Ovary (tissue), 9 donors: Measurements from ENCODE around the gene DIAPH1. TPM values are rescaled to one million over a fixed set of nuclear protein-coding genes. Genes with fewer than 3 reads are reported as not detected.

Experiments
- DNase-seq, 5 donors: peaks; one replicate each; pipeline ENCODE4 v3.0.0-alpha.2; 2019 to 2020
- H3K27ac ChIP-seq, 2 donors: fragments of 200-600 bp; one replicate each; pipeline versions ENCODE4 v1.5.1 to v1.8.0; 2019 to 2022
- H3K27me3 ChIP-seq: fragments of 200-600 bp; one replicate; pipeline ENCODE4 v1.8.0; 2022
- H3K36me3 ChIP-seq: fragments of 200-600 bp; sonication (generic); one replicate; pipeline ENCODE4 v1.5.1; 2019
- H3K4me1 ChIP-seq: one replicate; pipeline ENCODE4 v1.8.1; 2013; ENCODE audit warnings: mild to moderate bottlenecking, moderate library complexity; ENCODE audit not compliant: insufficient read depth
- H3K4me3 ChIP-seq: fragments of 200-600 bp; sonication (generic); one replicate; pipeline ENCODE4 v1.5.1; 2017
- H3K9me3 ChIP-seq, 2 donors: fragments of 200-600 bp in 1 of 2; sonication (generic) in 1 of 2; one replicate each; pipeline versions ENCODE4 v1.5.1 to v1.8.1; 2013 to 2019; ENCODE audit warnings: mild to moderate bottlenecking in 1 of 2, moderate library complexity in 1 of 2
- CTCF ChIP-seq, 3 donors: fragments of 450-650 bp in 2 of 3; fragments of 200-600 bp in 1 of 3; IDR thresholded peaks; one replicate each; pipeline versions ENCODE4 v1.5.1 to v1.8.0; 2016 to 2022; ENCODE audit warnings: antibody characterized with exemption in 3 of 3, mild to moderate bottlenecking in 1 of 3
- EP300 ChIP-seq: sonication (generic); formaldehyde crosslinking; IDR thresholded peaks from one replicate; pipeline ENCODE4 v1.6.1; 2017; ENCODE audit warnings: antibody characterized with exemption
- POLR2A ChIP-seq: fragments of 450-650 bp; IDR thresholded peaks from one replicate; pipeline ENCODE4 v1.6.1; 2017; ENCODE audit warnings: antibody characterized with exemption, mild to moderate bottlenecking, moderate library complexity
- WGBS, 3 donors: extraction: QIAGEN DNeasy Blood & Tissue Kit in 1 of 3; methylation state at CpG; one replicate each; pipeline versions ENCODE4 v1.1.5 to v1.1.7; 2013 to 2017; 5-methylcytosine and 5-hydroxymethylcytosine counted together
- intact Hi-C, 4 donors: fragments of 100-400 bp; cut with DNase I; formaldehyde crosslinking; loops; one replicate each; pipeline versions ENCODE4 v1.11.0 to v1.15.1; 2022 to 2023
- polyA plus RNA-seq, 2 donors: library from polyadenylated mRNA; stranded (reverse); fragments of 200-250 nt in 1 of 2; fragments of 350-450 nt in 1 of 2; fragmentation: Illumina TruSeq in 1 of 2; extraction: RNeasy Lipid Tissue Mini Kit (QIAGEN cat#74804) in 1 of 2; gene quantifications; one replicate each; pipeline ENCODE4 v1.2.3, GENCODE V29; 2013 to 2014
- total RNA-seq, 7 donors: library from RNA; depleted of rRNA in 2 of 7; stranded (reverse); fragments of >200 nt in 2 of 7; fragmentation: NEBNext Ultra II Directional in 3 of 7; extraction: Animal tissue kit (Norgen Biotek cat#: 25700) in 3 of 7; gene quantifications; one replicate each; pipeline versions ENCODE4 v1.1.0 to v1.2.4, GENCODE V29; 2016 to 2023
- donor health status: DM: no; HTN: no; CAD: no; lungs with moderate emphysema.
- donor health status: DM: no; HTN: no; CAD: no.
- donor health status: Bipolar disorder and iron deficiency.
- donor health status: DM: yes; HTN: yes; CAD: no.
- donor health status: DM: no; HTN: no; CAD: no.
- donor health status: DM: yes; HTN: yes; CAD: no.

Gene DIAPH1
- total and polyA plus RNA-seq, 9 donors = 21.2 to 51.0 (median 44.0) TPM

GRCh38 chr5:141494761-141495452 lies 123.9 kb downstream of the DIAPH1 start:
- H3K27ac ChIP-seq = peak overlapping the region in 1 of 2 donors; percentile 51
- 36 to 55% (median 48%) methylated on average over 22 of the region's 22 CpGs for WGBS, 3 donors
- TF ChIP-seq CTCF (IDR thresholded peaks at IDR 0.05) (no peak), POLR2A (no peak), EP300 (no peak)
- no peaks in the 10 kb centered on the region for H3K27me3 ChIP-seq
- peaks cover 4% of the 10 kb centered on the region for H3K4me1 ChIP-seq
- DNase-seq = peak in 2 of 5 donors; percentile 34 to 50
- H3K4me3 ChIP-seq = no peak overlapping the region
- intact Hi-C loops = no loop called here
- H3K36me3 ChIP-seq = no peaks in the 10 kb centered on the region
- H3K9me3 ChIP-seq = no peaks in the 10 kb centered on the region

- peaks cover 4% of the 10 kb centered on the region for H3K4me1 ChIP-seq
- TF ChIP-seq CTCF (IDR thresholded peaks at IDR 0.05) (no peak), EP300 (no peak), POLR2A (no peak)
- H3K9me3 ChIP-seq = no peaks in the 10 kb centered on the region
- no peak overlapping the region for H3K4me3 ChIP-seq
- WGBS, 3 donors = 58 to 69% (median 65%) methylated on average over 10 of the region's 10 CpGs
- H3K27me3 ChIP-seq = no peaks in the 10 kb centered on the region
- intact Hi-C loops = no loop called here
- no peak for DNase-seq
- H3K36me3 ChIP-seq = no peaks in the 10 kb centered on the region
- peak overlapping the region; percentile 21 to 38 for H3K27ac ChIP-seq
Measured at GRCh38 chr5:141493500-141494422, 125.0 kb downstream of the DIAPH1 start.

GRCh38 chr5:141492168-141492885 lies 126.5 kb downstream of the DIAPH1 start:
- no peak for TF ChIP-seq CTCF (IDR thresholded peaks at IDR 0.05)
- TF ChIP-seq POLR2A = no peak
- no peak for TF ChIP-seq EP300
- intact Hi-C loops = no loop called here
- 82 to 86% (median 86%) methylated on average over 63 to 68 of the region's 68 CpGs for WGBS, 3 donors
- Histone ChIP-seq H3K27me3 (no peaks in the 10 kb centered on the region), H3K36me3 (no peaks in the 10 kb centered on the region), H3K27ac (no peak overlapping the region), H3K4me1 (peaks cover 4% of the 10 kb centered on the region), H3K9me3 (no peaks in the 10 kb centered on the region), H3K4me3 (no peak overlapping the region)
- DNase-seq = no peak
